ENCODE measurements around the gene WBP1L. TPM values are rescaled to one million over a fixed set of nuclear protein-coding genes. Genes with fewer than 3 reads are reported as not detected.

The WBP1L gene
- total and polyA plus RNA-seq, 12 donors, result 14.3 to 33.3 (median 20.7) TPM

GRCh38 chr10:102770792-102771191 is 27.0 kb downstream of the WBP1L start:
- no peaks in the 10 kb centered on the region for H3K27me3 ChIP-seq
- DNase-seq (no peak), ATAC-seq (no peak)
- no peak overlapping the region for H3K4me3 ChIP-seq
- H3K4me1 ChIP-seq, result peaks cover 19 to 85% (median 64%) of the 10 kb centered on the region in 9 donors
- peak overlapping the region in 6 of 10 donors; percentile 22 to 68 (median 28) for H3K27ac ChIP-seq
- 71 to 77% methylated on average over 1 of the region's 1 CpG for WGBS, 2 donors
- intact Hi-C loops (cut with DNase I), result no loop called here
- TF ChIP-seq CTCF (IDR thresholded peaks at IDR 0.05), result no peak
- no peaks in the 10 kb centered on the region for H3K9me3 ChIP-seq
- H3K36me3 ChIP-seq, result peaks cover 0 to 6% (median 0%) of the 10 kb centered on the region in 9 donors

GRCh38 chr10:102773320-102773719 is 29.6 kb downstream of the WBP1L start:
- Histone ChIP-seq H3K4me1 (peaks cover 22 to 90% (median 75%) of the 10 kb centered on the region in 9 donors), H3K27me3 (no peaks in the 10 kb centered on the region), H3K4me3 (no peak overlapping the region), H3K36me3 (peaks cover 0 to 3% (median 0%) of the 10 kb centered on the region in 9 donors), H3K9me3 (no peaks in the 10 kb centered on the region), H3K27ac (peak overlapping the region in 8 of 10 donors; percentile 85 to 99 (median 98))
- WGBS, 2 donors, result 29 to 30% methylated on average over 1 of the region's 1 CpG
- no peak for DNase-seq
- ATAC-seq, result no peak
- TF ChIP-seq CTCF (IDR thresholded peaks at IDR 0.05), result no peak
- intact Hi-C loops (cut with DNase I), result no loop called here

GRCh38 chr10:102773986-102774385 is 30.2 kb downstream of the WBP1L start:
- Histone ChIP-seq H3K4me1 (peaks cover 22 to 96% (median 79%) of the 10 kb centered on the region in 9 donors), H3K27ac (peak overlapping the region; percentile 85 to 99 (median 97)), H3K9me3 (no peaks in the 10 kb centered on the region), H3K4me3 (no peak overlapping the region), H3K27me3 (no peaks in the 10 kb centered on the region), H3K36me3 (peaks cover 0 to 3% (median 0%) of the 10 kb centered on the region in 9 donors)
- intact Hi-C loops (cut with DNase I), result no loop called here
- no peak for TF ChIP-seq CTCF (IDR thresholded peaks at IDR 0.05)
- DNase-seq (peak in 1 of 2 donors; percentile 68), ATAC-seq (peak in 2 of 8 donors; percentile 3 to 12)
- WGBS, 2 donors, result 40 to 41% methylated on average over 5 of the region's 5 CpGs

GRCh38 chr10:102775201-102775934 is 31.6 kb downstream of the WBP1L start:
- WGBS, 2 donors, result 13 to 24% methylated on average over 16 of the region's 16 CpGs
- no peaks in the 10 kb centered on the region for H3K9me3 ChIP-seq
- no peaks in the 10 kb centered on the region for H3K27me3 ChIP-seq
- peaks cover 29 to 99% (median 82%) of the 10 kb centered on the region in 9 donors for H3K4me1 ChIP-seq
- no peak for TF ChIP-seq CTCF (IDR thresholded peaks at IDR 0.05)
- intact Hi-C loops (cut with DNase I), result loop anchor here in 2 of 10 donors (5.0 kb wide), 2 partner anchors 33 to 42 kb away; partner anchors contain the start of gene WBP1L (in 2 of the 2)
- H3K4me3 ChIP-seq, result peak overlapping the region in 9 of 10 donors; percentile 47 to 67 (median 60)
- H3K27ac ChIP-seq, result peak overlapping the region; percentile 85 to 99 (median 97)
- ATAC-seq (peak; percentile 48 to 71 (median 58)), DNase-seq (peak; percentile 53 to 85)
- H3K36me3 ChIP-seq, result peaks cover 0 to under 1% (median 0%) of the 10 kb centered on the region in 9 donors

Data from heart right ventricle (tissue), 16 donors.